ENCODE results near the gene KIAA1755.

The KIAA1755 gene

DNA sequence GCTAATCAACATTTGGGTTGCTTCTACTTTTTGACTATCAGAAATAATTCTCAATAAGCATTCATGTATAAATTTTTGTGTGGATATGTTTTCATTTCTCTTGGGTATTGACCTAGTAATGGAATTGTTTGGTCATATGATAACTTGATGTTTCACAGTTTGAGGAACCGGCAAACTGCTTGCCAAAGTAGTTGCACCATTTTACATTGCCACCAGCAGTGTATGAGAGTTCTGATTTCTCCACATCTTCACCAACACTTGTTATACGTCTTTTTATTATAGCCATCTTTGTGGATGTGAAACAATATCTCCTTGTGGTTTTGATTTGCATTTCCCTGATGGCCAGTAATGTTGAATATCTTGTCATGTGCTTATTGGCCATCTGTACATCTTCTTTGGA, 52.9 kb downstream of the KIAA1755 start:
- peaks cover 0 to 2% of the 10 kb centered on the region in 2 experiments for H3K27me3 ChIP-seq (ENCODE audit: control insufficient read depth in 1 of 2, insufficient read depth in 1 of 2, low read length in 2 of 2)
- H2BK15ac ChIP-seq (ENCODE audit: low read depth, poor library complexity, severe bottlenecking) = no peak overlapping the region
- H4K8ac ChIP-seq (ENCODE audit: low read length) = no peak overlapping the region
- H2BK5ac ChIP-seq (ENCODE audit: low read depth, low read length, poor library complexity, severe bottlenecking) = no peak overlapping the region
- no peak overlapping the region for H3K4me3 ChIP-seq (ENCODE audit: insufficient read depth in 1 of 2, low read depth in 1 of 2, low read length in 2 of 2)
- H3K4ac ChIP-seq (ENCODE audit: low read depth in 1 of 2, low read length in 2 of 2) = no peak overlapping the region
- H2AFZ ChIP-seq (ENCODE audit: low read depth, low read length) = no peak overlapping the region
- H3K4me2 ChIP-seq (ENCODE audit: low read length, poor library complexity, severe bottlenecking) = no peak overlapping the region
- no peak for DNase-seq
- H3K27ac ChIP-seq (ENCODE audit: low read length, poor library complexity, severe bottlenecking) = no peak overlapping the region
- H4K91ac ChIP-seq (ENCODE audit: low read length) = no peak overlapping the region
- H2AK5ac ChIP-seq (ENCODE audit: low read length, severe bottlenecking) = no peak overlapping the region
- H3K9me3 ChIP-seq (ENCODE audit: control insufficient read depth, low read length) = no peaks in the 10 kb centered on the region
- no peak overlapping the region for H2BK120ac ChIP-seq (ENCODE audit: low read depth, low read length)
- 100% methylated on average over 1 of the region's 2 CpGs for WGBS
- no peak overlapping the region for H3K9ac ChIP-seq (ENCODE audit: low read length)
- no peaks in the 10 kb centered on the region for H3K4me1 ChIP-seq (ENCODE audit: control insufficient read depth, insufficient read depth, low read depth, low read length)
- no peak overlapping the region for H3K18ac ChIP-seq (ENCODE audit: low read depth in 1 of 2, low read length in 2 of 2)
- no peak overlapping the region for H2BK12ac ChIP-seq (ENCODE audit: low read length in 2 of 2)
- H3K23ac ChIP-seq (ENCODE audit: low read length in 2 of 2) = no peak overlapping the region
- H3K79me1 ChIP-seq (replicated peaks; ENCODE audit: low read length, poor library complexity, severe bottlenecking) = no peaks in the 10 kb centered on the region
- H3K14ac ChIP-seq (ENCODE audit: low read length in 2 of 2) = no peak overlapping the region
- H3K36me3 ChIP-seq (ENCODE audit: control insufficient read depth in 1 of 2, insufficient read depth in 2 of 2, low read depth in 1 of 2, low read length in 2 of 2) = no peaks in the 10 kb centered on the region

DNA sequence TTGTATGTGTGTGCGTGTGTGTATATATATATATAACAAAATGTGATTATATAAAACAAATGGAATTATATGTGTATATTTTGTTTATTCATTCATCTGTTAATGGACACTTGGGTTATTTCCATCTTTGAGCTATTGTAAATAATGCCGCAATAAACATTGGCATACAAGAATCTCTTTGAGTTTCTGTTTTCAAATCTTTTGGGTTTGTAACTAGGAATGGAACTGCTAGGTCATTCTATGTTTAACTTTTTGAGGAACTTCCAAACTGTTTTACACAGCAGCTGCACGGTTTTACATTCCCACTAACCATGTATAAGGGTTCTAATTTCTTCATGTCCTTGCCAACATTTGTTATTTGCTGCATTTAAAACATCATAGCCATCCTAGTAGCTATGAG, 55.5 kb downstream of the KIAA1755 start:
- Histone ChIP-seq H3K4me2 (ENCODE audit: low read length, poor library complexity, severe bottlenecking) (no peak overlapping the region), H2BK120ac (ENCODE audit: low read depth, low read length) (no peak overlapping the region), H3K9ac (ENCODE audit: low read length) (no peak overlapping the region), H2BK12ac (ENCODE audit: low read length in 2 of 2) (no peak overlapping the region), H3K9me3 (ENCODE audit: control insufficient read depth, low read length) (no peaks in the 10 kb centered on the region), H2AFZ (ENCODE audit: low read depth, low read length) (no peak overlapping the region), H2BK15ac (ENCODE audit: low read depth, poor library complexity, severe bottlenecking) (no peak overlapping the region), H3K27me3 (ENCODE audit: control insufficient read depth in 1 of 2, insufficient read depth in 1 of 2, low read length in 2 of 2) (peaks cover 0 to 6% of the 10 kb centered on the region in 2 experiments), H3K79me1 (replicated peaks; ENCODE audit: low read length, poor library complexity, severe bottlenecking) (no peaks in the 10 kb centered on the region), H4K8ac (ENCODE audit: low read length) (no peak overlapping the region), H3K4me3 (ENCODE audit: insufficient read depth in 1 of 2, low read depth in 1 of 2, low read length in 2 of 2) (no peak overlapping the region), H3K18ac (ENCODE audit: low read depth in 1 of 2, low read length in 2 of 2) (no peak overlapping the region), H2AK5ac (ENCODE audit: low read length, severe bottlenecking) (no peak overlapping the region), H4K91ac (ENCODE audit: low read length) (no peak overlapping the region), H3K14ac (ENCODE audit: low read length in 2 of 2) (no peak overlapping the region), H3K23ac (ENCODE audit: low read length in 2 of 2) (no peak overlapping the region), H3K27ac (ENCODE audit: low read length, poor library complexity, severe bottlenecking) (no peak overlapping the region), H3K4me1 (ENCODE audit: control insufficient read depth, insufficient read depth, low read depth, low read length) (peaks cover 4% of the 10 kb centered on the region), H3K4ac (ENCODE audit: low read depth in 1 of 2, low read length in 2 of 2) (no peak overlapping the region), H2BK5ac (ENCODE audit: low read depth, low read length, poor library complexity, severe bottlenecking) (no peak overlapping the region), H3K36me3 (ENCODE audit: control insufficient read depth in 1 of 2, insufficient read depth in 2 of 2, low read depth in 1 of 2, low read length in 2 of 2) (no peaks in the 10 kb centered on the region)
- WGBS = 75% methylated on average over 2 of the region's 3 CpGs
- DNase-seq = no peak

DNA sequence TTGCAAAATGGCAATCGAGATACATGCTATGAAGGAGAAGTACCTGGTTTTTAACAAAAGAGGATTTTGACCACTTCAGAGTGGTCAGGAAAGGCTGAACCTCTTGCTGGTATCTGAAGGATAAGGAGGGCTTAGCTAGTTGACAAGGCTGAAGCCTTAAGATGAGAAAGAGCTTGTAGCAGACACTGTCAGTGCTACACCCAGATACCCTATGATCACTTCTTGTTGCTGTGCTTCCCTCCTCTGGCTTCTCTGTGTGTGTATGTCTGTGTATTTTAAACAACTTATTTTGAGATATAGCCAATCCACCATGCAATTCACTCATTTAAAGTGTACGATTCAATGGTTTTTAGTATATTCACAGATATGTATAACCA, 56.6 kb downstream of the KIAA1755 start:
- Histone ChIP-seq H2BK5ac (ENCODE audit: low read depth, low read length, poor library complexity, severe bottlenecking) (no peak overlapping the region), H3K9me3 (ENCODE audit: control insufficient read depth, low read length) (no peaks in the 10 kb centered on the region), H2BK12ac (ENCODE audit: low read length in 2 of 2) (no peak overlapping the region), H3K27me3 (ENCODE audit: control insufficient read depth in 1 of 2, insufficient read depth in 1 of 2, low read length in 2 of 2) (peaks cover 0 to 6% of the 10 kb centered on the region in 2 experiments), H4K91ac (ENCODE audit: low read length) (no peak overlapping the region), H2AK5ac (ENCODE audit: low read length, severe bottlenecking) (no peak overlapping the region), H2BK120ac (ENCODE audit: low read depth, low read length) (no peak overlapping the region), H3K27ac (ENCODE audit: low read length, poor library complexity, severe bottlenecking) (no peak overlapping the region), H3K18ac (ENCODE audit: low read depth in 1 of 2, low read length in 2 of 2) (no peak overlapping the region), H3K36me3 (ENCODE audit: control insufficient read depth in 1 of 2, insufficient read depth in 2 of 2, low read depth in 1 of 2, low read length in 2 of 2) (no peaks in the 10 kb centered on the region), H4K8ac (ENCODE audit: low read length) (no peak overlapping the region), H3K14ac (ENCODE audit: low read length in 2 of 2) (no peak overlapping the region), H3K79me1 (replicated peaks; ENCODE audit: low read length, poor library complexity, severe bottlenecking) (no peaks in the 10 kb centered on the region), H3K23ac (ENCODE audit: low read length in 2 of 2) (no peak overlapping the region), H3K4me3 (ENCODE audit: insufficient read depth in 1 of 2, low read depth in 1 of 2, low read length in 2 of 2) (no peak overlapping the region), H3K9ac (ENCODE audit: low read length) (no peak overlapping the region), H3K4me1 (ENCODE audit: control insufficient read depth, insufficient read depth, low read depth, low read length) (peaks cover 4% of the 10 kb centered on the region), H2AFZ (ENCODE audit: low read depth, low read length) (no peak overlapping the region), H3K4me2 (ENCODE audit: low read length, poor library complexity, severe bottlenecking) (no peak overlapping the region), H3K4ac (ENCODE audit: low read depth in 1 of 2, low read length in 2 of 2) (no peak overlapping the region), H2BK15ac (ENCODE audit: low read depth, poor library complexity, severe bottlenecking) (no peak overlapping the region)
- DNase-seq = no peak
- WGBS = 83% methylated on average over 2 of the region's 2 CpGs

DNA sequence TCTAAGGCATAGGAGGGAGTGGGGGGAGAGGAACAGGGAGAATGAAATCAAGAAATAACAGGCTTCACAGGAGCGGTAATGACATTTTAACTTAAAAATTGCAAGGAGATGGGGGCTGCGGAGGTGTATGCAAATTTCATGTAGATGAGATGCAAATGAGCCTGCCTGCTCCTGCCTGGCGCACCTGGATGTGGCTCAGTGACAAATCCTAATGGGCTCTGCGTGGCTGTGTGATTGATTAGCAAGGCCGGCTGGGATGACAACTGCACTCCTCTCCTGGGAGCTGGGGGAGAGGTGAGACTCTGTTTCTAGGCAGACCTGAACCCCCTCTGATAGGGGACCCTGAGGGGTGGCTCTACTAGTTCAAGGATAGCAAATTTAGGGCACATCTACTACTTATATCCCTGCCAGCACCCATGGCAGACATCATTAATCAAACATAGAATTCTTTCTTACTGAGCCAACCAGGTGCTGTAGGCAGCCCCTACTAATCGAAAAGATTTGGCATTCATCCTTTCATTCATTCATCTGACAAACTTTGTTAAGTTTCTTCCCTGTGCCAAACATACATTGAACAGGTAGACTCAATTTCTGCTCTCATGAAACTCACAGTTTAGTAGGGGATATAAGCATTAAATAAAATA, 57.1 kb downstream of the KIAA1755 start:
- Histone ChIP-seq H2AFZ (ENCODE audit: low read depth, low read length) (no peak overlapping the region), H3K4me3 (ENCODE audit: insufficient read depth in 1 of 2, low read depth in 1 of 2, low read length in 2 of 2) (no peak overlapping the region), H2BK120ac (ENCODE audit: low read depth, low read length) (no peak overlapping the region), H2BK5ac (ENCODE audit: low read depth, low read length, poor library complexity, severe bottlenecking) (no peak overlapping the region), H3K79me1 (replicated peaks; ENCODE audit: low read length, poor library complexity, severe bottlenecking) (no peaks in the 10 kb centered on the region), H3K36me3 (ENCODE audit: control insufficient read depth in 1 of 2, insufficient read depth in 2 of 2, low read depth in 1 of 2, low read length in 2 of 2) (no peaks in the 10 kb centered on the region), H3K27me3 (ENCODE audit: control insufficient read depth in 1 of 2, insufficient read depth in 1 of 2, low read length in 2 of 2) (peaks cover 0 to 6% of the 10 kb centered on the region in 2 experiments), H3K4me1 (ENCODE audit: control insufficient read depth, insufficient read depth, low read depth, low read length) (peaks cover 4% of the 10 kb centered on the region), H3K9me3 (ENCODE audit: control insufficient read depth, low read length) (no peaks in the 10 kb centered on the region), H3K4ac (ENCODE audit: low read depth in 1 of 2, low read length in 2 of 2) (no peak overlapping the region), H3K23ac (ENCODE audit: low read length in 2 of 2) (no peak overlapping the region), H3K27ac (ENCODE audit: low read length, poor library complexity, severe bottlenecking) (no peak overlapping the region), H2BK12ac (ENCODE audit: low read length in 2 of 2) (no peak overlapping the region), H3K14ac (ENCODE audit: low read length in 2 of 2) (no peak overlapping the region), H2BK15ac (ENCODE audit: low read depth, poor library complexity, severe bottlenecking) (no peak overlapping the region), H3K9ac (ENCODE audit: low read length) (no peak overlapping the region), H3K18ac (ENCODE audit: low read depth in 1 of 2, low read length in 2 of 2) (no peak overlapping the region), H4K91ac (ENCODE audit: low read length) (no peak overlapping the region), H4K8ac (ENCODE audit: low read length) (no peak overlapping the region), H2AK5ac (ENCODE audit: low read length, severe bottlenecking) (no peak overlapping the region), H3K4me2 (ENCODE audit: low read length, poor library complexity, severe bottlenecking) (no peak overlapping the region)
- WGBS = 93% methylated on average over 6 of the region's 6 CpGs
- no peak for DNase-seq
